Inflammatory macrophage treated with lipopolysaccharide for 4 hours (primary cell): ENCODE data around the gene RARS1.

ENCODE experiments used
- DNase-seq: peaks from one replicate; pipeline ENCODE4 v3.0.0-alpha.2; 2020

Gene RARS1

DNA sequence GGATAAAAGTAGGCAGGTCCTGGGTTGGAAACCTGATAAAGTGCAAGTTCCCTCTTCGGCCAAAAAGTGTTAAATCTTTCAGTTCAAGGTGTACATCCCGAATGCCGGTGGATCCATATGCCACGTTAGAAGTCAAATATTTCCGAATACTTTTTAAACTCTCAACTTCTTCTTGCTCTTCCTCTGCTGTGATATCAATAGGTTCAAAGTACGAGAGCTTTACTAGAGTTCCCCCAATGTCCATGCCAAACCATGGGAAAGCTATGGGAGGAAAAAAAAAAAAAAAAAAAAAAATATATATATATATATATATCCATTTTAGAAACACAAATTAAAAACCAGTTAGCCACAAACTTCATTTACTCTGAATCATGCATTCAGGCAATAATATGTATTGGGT, 82.5 kb downstream of the RARS1 start:
- DNase-seq: no peak
